ENCODE data around the gene TMEM208.

DNA sequence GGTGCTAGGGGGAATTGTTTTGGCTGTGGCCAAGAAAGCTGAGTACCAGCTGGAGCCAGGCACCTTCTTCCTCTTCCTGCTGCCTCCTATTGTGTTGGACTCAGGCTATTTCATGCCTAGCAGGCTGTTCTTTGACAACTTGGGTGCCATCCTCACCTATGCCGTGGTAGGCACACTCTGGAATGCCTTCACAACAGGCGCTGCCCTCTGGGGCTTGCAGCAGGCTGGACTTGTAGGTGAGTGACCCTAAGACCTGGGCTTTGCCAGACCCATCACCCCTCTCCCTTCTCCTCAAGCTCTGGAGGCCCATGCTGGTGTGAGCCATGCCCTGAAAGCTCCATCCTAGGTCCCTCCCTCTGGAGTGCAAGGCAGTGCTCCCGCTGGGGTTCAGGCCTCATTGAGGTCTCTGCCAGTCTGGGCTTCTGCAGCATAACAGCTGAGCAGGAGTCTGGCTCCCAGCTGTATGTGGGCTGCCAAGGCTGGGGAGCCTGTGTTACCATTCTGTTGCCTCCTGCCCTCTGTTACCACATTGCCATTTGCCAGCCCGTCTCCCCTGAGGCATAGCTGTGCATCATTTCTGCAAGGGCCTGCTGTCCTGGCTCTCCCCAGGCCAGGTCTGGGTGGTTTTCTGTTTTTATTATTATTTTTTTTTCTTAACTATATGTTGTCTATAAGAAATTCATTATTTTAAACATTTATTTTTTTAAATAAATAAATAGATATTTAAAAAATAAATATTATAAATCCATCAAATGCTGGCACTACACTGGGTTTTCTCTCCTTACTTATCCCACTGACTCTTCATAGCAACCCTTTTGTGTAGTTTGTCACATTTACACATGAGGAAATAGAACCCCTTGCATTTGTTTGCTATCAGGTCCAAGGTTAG lies 25.9 kb downstream of the TMEM208 start:
- TF ChIP-seq RAD21 (conservative IDR thresholded peaks at IDR 0.05 in 1 of 2, IDR thresholded peaks at IDR 0.05 in 1 of 2) (no peak), CEBPB (IDR thresholded peaks at IDR 0.05) (no peak), POLR2A (IDR thresholded peaks at IDR 0.05; ENCODE audit: low read length) (no peak), SMC3 (IDR thresholded peaks at IDR 0.05) (no peak), MAFK (IDR thresholded peaks at IDR 0.05; ENCODE audit: partially characterized antibody) (no peak)
- TF ChIP-seq, protein P1, sequence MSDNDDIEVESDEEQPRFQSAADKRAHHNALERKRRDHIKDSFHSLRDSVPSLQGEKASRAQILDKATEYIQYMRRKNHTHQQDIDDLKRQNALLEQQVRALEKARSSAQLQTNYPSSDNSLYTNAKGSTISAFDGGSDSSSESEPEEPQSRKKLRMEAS (IDR thresholded peaks at IDR 0.05) = no peak
- TF ChIP-seq, protein P2, sequence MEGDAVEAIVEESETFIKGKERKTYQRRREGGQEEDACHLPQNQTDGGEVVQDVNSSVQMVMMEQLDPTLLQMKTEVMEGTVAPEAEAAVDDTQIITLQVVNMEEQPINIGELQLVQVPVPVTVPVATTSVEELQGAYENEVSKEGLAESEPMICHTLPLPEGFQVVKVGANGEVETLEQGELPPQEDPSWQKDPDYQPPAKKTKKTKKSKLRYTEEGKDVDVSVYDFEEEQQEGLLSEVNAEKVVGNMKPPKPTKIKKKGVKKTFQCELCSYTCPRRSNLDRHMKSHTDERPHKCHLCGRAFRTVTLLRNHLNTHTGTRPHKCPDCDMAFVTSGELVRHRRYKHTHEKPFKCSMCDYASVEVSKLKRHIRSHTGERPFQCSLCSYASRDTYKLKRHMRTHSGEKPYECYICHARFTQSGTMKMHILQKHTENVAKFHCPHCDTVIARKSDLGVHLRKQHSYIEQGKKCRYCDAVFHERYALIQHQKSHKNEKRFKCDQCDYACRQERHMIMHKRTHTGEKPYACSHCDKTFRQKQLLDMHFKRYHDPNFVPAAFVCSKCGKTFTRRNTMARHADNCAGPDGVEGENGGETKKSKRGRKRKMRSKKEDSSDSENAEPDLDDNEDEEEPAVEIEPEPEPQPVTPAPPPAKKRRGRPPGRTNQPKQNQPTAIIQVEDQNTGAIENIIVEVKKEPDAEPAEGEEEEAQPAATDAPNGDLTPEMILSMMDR (IDR thresholded peaks at IDR 0.05) = no peak

All from A549 (cell line).